NCI-H2107 (cell line): ENCODE results near the gene PUS7L.
"Not testable (repeated sequence)": the region's sequence is repeated elsewhere in the genome, so short reads cannot be mapped to it uniquely, and the experiment has no call there.

Source experiments
- DNase-seq: peaks from one replicate; lab custom pipeline; 2025; lab: John Stamatoyannopoulos, UW

PUS7L gene

DNA sequence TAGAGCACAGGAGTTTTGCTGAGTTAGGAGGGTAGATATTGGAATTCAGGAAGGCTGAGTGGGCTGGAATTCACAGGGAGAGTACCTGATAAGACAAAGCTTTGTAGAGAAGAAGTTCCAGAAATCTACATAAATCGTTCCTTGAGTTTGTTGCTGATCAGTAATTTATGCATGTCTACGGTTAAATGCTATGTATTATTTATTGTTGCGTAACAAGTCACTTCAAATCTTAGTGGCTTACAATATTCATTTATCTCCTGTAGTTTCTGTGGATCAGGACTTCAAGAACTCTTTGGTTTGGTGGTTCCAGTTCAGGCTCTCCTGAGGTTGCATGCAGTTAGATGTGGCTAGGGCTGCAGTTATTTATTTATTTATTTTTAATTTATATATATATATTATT is 7.8 kb downstream of the PUS7L start:
- no peak for DNase-seq

GRCh38 chr12:43749016-43749415 is 9.6 kb downstream of the PUS7L start:
- DNase-seq = no peak

- no peak for DNase-seq
These were observed 13.8 kb downstream of the PUS7L start for GRCh38 chr12:43744826-43745225.

DNA sequence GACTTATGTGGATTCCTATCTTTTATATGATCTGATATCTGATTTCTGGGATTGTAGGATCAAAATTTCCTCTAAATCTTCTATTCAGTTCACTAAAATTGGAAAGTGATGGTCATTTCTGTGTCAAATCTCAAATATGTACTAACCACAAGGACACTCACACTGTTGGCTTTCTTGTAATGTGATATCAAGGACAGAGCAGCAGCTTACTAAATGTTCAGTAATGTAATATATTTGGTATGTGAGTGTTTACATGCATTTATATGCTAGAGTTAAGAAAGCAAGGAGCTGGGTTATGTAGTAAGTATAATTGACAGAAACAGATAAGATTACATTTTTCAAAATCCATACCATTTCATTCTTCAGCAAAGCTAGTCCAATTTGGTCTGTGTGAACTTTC is 16.5 kb downstream of the PUS7L start:
- DNase-seq = no peak

DNA sequence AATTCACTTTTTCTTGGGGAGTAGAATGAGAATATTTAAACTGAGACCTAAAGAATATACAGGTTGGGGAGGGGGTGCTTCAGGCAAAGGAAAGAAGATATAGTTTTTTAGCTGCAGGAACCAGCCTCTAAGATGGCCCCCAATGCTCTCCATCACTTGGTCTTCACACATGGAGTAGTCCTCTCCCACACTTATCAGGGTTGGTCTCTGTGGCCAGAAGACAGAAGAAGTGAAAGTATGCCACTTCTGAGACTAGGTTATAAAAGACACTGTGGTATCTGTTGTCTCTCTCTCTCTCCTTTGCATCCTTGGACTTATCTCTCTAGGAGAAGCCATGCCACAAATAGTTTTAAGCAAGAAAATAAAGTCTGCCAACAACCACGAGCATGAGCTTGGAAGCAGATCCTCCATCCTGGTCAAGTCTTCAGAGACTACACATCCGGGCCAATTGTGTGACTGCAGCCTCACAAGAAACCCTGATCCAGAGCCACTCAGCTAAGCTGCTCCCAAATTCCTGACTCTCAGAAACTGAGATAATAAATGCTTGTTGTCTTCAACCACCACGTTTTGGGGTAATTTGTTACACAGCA is 18.0 kb downstream of the PUS7L start:
- no peak for DNase-seq

GRCh38 chr12:43737646-43738045 is 20.9 kb downstream of the PUS7L start:
- no peak for DNase-seq

DNA sequence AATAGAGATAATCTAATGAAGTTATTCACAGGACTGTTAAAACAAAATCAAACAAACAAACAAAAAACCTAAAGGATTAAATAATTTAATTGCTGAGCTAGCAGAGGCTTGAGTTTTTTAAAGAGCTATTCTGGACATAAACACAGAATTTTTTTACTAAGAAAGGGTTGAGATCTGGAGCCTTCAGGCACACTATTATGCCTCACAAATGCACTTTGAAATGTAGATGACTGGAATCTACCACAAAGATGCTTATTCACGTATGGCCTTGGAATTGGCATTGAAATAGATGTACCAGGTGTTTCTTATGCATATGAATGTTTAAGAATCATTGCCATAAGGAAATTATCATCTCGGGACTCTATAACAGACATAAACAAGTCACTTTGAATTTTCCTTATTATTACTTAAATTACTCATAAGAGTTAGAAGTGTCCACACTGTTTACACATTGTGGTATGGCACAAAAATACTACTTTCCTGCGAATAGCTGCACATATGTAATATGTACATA is 21.6 kb downstream of the PUS7L start:
- DNase-seq = no peak

GRCh38 chr12:43733687-43734086 is 24.9 kb downstream of the PUS7L start:
- no peak for DNase-seq

DNA sequence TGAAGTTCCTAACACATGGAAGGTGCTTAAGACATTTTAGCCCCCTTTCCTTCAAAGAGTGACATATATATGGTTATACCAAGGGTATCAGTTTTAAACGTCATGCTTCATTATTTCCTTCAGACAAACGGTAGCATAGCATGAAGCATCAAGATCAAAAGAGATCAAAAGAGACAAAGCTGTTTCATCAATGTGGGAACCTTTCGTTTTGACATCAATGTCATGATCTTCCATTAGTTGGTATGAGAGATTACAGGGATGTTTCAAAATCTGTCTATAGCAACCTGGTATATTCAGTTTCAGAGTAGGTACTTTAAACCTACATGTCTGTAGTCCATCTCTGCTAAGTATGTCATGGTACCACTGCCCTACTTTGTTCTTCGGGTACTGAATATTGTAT is 28.3 kb downstream of the PUS7L start:
- no peak for DNase-seq

DNA sequence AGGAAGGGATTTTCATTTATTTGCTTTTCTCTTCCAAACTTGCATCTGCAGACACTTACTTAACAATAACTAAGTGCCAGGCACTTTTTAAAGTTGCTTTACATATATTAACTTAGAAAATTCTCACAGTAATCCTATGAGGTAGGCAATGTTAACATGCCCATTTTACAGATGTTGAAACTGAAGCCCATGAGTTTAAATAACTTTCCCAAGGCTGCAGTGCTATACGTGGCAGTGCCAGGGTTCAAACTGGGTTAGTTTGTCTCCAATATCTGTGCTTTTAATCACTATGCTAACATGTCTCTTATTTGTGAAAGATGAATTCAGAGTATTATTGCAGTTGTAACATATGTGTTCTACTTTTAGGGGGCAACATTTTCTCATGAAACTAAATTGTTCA is 29.9 kb downstream of the PUS7L start:
- no peak for DNase-seq

DNA sequence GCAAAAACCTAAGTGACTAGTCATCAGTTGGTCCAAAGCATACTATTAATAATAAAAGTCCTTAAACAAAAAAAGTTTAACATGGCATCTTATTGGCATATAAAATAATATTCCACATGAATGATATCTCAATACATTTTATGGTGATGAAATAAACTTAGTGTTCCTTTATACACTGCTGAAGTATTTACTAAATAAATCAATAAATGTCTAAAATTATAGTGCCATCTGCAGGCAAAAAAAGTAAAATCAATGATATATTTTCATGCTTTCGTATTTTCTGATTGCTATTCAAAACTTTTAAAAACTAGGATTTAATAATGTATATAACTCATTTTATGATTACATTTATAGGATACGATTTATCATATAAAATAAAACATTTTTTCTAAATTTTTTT is 30.5 kb downstream of the PUS7L start:
- DNase-seq = no peak

- no peak for DNase-seq
These were observed 35.5 kb downstream of the PUS7L start for GRCh38 chr12:43723134-43723533.

GRCh38 chr12:43722621-43723020 is 36.0 kb downstream of the PUS7L start:
- no peak for DNase-seq

DNA sequence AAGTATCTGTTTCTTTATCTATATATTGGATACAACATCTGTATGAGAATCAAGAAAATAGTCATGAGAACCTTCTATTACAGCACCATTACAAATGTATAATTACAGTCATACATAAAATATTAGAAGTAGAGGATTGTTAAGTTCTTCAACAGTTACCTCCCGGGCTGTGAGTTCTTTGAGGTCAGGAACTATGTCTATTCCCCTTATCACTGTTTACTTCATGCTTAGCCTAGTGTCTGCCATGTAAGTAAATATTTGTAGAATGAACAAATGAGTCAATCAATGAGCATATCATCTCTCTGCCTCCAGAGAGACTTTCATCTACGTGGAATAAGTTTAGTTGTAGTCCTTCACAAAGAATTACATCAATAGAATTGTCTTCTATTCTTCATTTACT is 47.2 kb downstream of the PUS7L start:
- DNase-seq = no peak

- DNase-seq = not testable (repeated sequence)
These were observed 54.8 kb downstream of the PUS7L start for GRCh38 chr12:43703772-43704171.

DNA sequence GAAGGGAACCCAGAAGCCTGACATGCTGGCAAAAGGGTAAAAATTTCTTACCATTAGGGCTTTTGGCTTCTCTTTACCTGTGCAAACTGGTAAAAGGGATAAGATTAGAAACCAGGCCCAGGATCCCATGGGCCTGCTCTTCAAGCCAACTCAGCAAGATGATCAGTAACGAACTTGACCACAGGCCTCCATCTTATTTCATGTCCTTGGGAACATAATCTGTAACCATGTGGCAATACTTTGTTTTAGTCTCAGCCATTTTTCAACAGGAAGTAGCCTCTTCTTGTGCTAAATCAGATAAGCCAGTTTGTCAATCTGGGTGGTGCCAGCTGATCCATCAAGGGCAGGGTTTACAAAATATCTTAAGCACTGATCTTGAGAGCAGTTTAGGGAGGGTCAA is 57.4 kb downstream of the PUS7L start:
- not testable (repeated sequence) for DNase-seq

- no peak for DNase-seq
These were observed 62.4 kb downstream of the PUS7L start for GRCh38 chr12:43696154-43696553.

GRCh38 chr12:43694879-43695278 is 63.7 kb downstream of the PUS7L start:
- DNase-seq = no peak

DNA sequence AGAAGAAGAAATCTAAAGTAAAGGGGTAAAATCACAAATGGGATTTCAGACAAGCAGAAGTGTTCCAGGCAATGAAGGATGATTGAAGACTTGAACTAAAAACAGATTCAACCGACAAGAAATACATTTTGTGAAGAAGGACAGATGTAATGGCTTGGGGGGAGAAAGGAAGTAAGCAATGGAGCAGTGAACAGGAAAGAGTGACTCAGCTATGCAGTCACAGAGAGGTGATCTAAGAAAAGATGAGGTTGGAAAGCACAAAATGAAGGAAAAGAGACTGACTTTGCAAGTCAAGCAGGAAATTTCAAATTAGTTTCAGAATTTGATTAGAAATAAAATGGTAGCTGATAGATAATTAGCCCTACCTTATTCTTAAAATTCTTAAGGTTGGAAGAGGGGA is 66.5 kb downstream of the PUS7L start:
- no peak for DNase-seq

- not testable (repeated sequence) for DNase-seq
These were observed 73.1 kb downstream of the PUS7L start for GRCh38 chr12:43685491-43685890.

DNA sequence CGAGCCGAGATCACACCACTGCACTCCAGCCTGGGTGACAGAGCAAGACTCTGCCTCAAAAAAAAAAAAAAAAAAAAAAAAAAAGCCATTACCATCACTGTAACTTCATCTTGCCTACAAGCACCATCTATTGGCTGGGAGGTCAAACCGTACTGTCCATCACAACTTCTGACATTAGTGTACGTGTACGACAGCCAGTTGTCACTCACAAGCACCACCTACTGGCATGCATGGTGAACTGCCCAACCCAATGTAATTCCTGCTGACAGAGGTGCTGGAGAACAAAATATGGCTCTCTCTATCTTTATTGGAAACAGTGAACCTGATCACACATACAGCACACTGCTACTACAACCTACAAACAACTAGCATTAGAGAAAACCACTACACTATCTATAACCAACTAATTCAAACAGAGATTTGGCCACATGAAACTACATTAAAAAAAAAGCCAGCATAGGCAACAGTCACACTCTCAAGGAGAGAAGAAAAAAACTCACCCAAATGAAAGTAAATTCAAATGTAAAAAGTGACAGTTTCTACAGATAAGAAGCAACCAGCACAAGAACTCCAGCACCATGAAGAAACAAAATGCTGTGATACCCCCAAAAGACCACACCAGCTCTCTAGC is 82.3 kb downstream of the PUS7L start:
- no peak for DNase-seq

- DNase-seq = no peak
These were observed 83.3 kb downstream of the PUS7L start for GRCh38 chr12:43675048-43675904.

DNA sequence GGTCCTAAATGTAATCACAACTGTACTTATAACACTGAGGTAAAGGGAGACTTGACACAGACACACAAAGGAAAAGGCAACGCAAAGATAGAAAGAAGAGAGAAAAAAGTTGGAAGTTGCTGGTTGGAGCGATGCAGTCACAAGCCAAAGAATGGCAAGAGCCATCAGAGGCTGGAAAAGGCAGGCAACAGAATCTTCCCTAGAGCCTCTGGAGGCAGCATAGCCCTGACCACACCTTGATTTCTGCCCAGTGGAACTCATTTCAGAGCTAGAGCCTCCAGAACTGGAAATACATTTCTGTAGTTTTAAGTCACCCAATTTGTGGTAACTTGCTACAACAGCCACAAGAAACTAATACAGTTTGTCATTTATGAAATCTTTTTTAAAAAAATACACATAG is 89.2 kb downstream of the PUS7L start:
- DNase-seq = no peak
